Esophagus squamous epithelium (tissue), 4 donors: ENCODE results near the gene C10orf105.

Source experiments
- CTCF ChIP-seq, 6 experiments: fragments of 450-650 bp in 4 of 6; fragments of 200-600 bp in 2 of 6; sonication (generic) in 2 of 6; IDR thresholded peaks; one replicate each; pipeline ENCODE4 v1.5.1; 2016 to 2019; ENCODE audit warnings: antibody characterized with exemption in 6 of 6, mild to moderate bottlenecking in 4 of 6, moderate library complexity in 4 of 6
- POLR2A ChIP-seq, 4 donors: fragments of 450-650 bp; IDR thresholded peaks; one replicate each; pipeline ENCODE4 v1.6.1; 2017; ENCODE audit warnings: antibody characterized with exemption in 4 of 4, mild to moderate bottlenecking in 4 of 4, moderate library complexity in 3 of 4

- TF ChIP-seq CTCF (IDR thresholded peaks at IDR 0.05) (no peak), POLR2A (IDR thresholded peaks at IDR 0.05) (no peak)
These were observed 710 bp upstream of the C10orf105 start for GRCh38 chr10:71720288-71720687.
